SK-N-SH treated with all-trans-retinoic acid at 6 μM for 48 hours (cell line): ENCODE data around the gene SMIM15.

ENCODE experiments used
- ATAC-seq: fragments of 200-7000 bp; cut with Tn5 transposase; 3 replicates; pipeline ENCODE4 v1.9.1; 2020; ENCODE audit warnings: mild to moderate bottlenecking, moderate library complexity
- ARNTL ChIP-seq: fragments of 450-650 bp; formaldehyde crosslinking; IDR thresholded peaks from 2 replicates; pipeline ENCODE4 v1.5.0; 2020; ENCODE audit warnings: low read depth, mild to moderate bottlenecking, moderate library complexity, borderline replicate concordance
- BACH2 ChIP-seq: fragments of 250-450 bp; sonication (Bioruptor Pico); IDR thresholded peaks from 2 replicates; pipeline ENCODE4 v1.9.0; 2021; ENCODE audit warnings: mild to moderate bottlenecking, borderline replicate concordance
- CREB5 ChIP-seq: fragments of 250-450 bp; sonication (Bioruptor Pico); IDR thresholded peaks from 2 replicates; pipeline ENCODE4 v1.5.1; 2020; ENCODE audit warnings: low read depth, mild to moderate bottlenecking, moderate library complexity
- CSDC2 ChIP-seq: fragments of 250-450 bp; sonication (Bioruptor Pico); IDR thresholded peaks from 2 replicates; pipeline ENCODE4 v1.5.0; 2020; ENCODE audit warnings: mild to moderate bottlenecking, moderate library complexity
- ESRRG ChIP-seq: fragments of 250-450 bp; sonication (Bioruptor Pico); IDR thresholded peaks from 2 replicates; pipeline ENCODE4 v1.6.1; 2021; ENCODE audit warnings: mild to moderate bottlenecking
- GLIS3 ChIP-seq: fragments of 250-450 bp; sonication (Bioruptor Pico); IDR thresholded peaks from 2 replicates; pipeline ENCODE4 v1.5.0; 2020; ENCODE audit warnings: mild to moderate bottlenecking, moderate library complexity
- POU6F1 ChIP-seq: fragments of 250-450 bp; sonication (Bioruptor Pico); IDR thresholded peaks from 2 replicates; pipeline ENCODE4 v1.8.0; 2021; ENCODE audit warnings: low read depth, mild to moderate bottlenecking, moderate library complexity, borderline replicate concordance
- RARB ChIP-seq: fragments of 250-450 bp; sonication (Bioruptor Pico); IDR thresholded peaks from 2 replicates; pipeline ENCODE4 v1.8.0; 2021; ENCODE audit warnings: mild to moderate bottlenecking, moderate library complexity
- TCF4 ChIP-seq: fragments of 250-450 bp; sonication (Bioruptor Pico); IDR thresholded peaks from 2 replicates; pipeline ENCODE4 v1.8.0; 2021; ENCODE audit warnings: mild to moderate bottlenecking, moderate library complexity, borderline replicate concordance
- TSHZ2 ChIP-seq: fragments of 250-450 bp; sonication (Bioruptor Pico); IDR thresholded peaks from 2 replicates; pipeline ENCODE4 v1.5.0; 2020; ENCODE audit warnings: mild to moderate bottlenecking, moderate library complexity
- ZC3H10 ChIP-seq: fragments of 250-450 bp; sonication (Bioruptor Pico); IDR thresholded peaks from 2 replicates; pipeline ENCODE4 v1.5.1; 2021; ENCODE audit warnings: mild to moderate bottlenecking, moderate library complexity
- ZFP30 ChIP-seq: fragments of 450-650 bp; formaldehyde crosslinking; IDR thresholded peaks from 2 replicates; pipeline ENCODE4 v1.5.0; 2022; ENCODE audit warnings: mild to moderate bottlenecking, moderate library complexity
- ZNF565 ChIP-seq: fragments of 450-650 bp; formaldehyde crosslinking; conservative IDR thresholded peaks from 2 replicates; pipeline ENCODE4 v1.5.0; 2020; ENCODE audit warnings: low read depth, mild to moderate bottlenecking, moderate library complexity
- ZNF70 ChIP-seq: fragments of 450-650 bp; formaldehyde crosslinking; IDR thresholded peaks from 2 replicates; pipeline ENCODE4 v1.5.0; 2020; ENCODE audit warnings: mild to moderate bottlenecking, moderate library complexity
- ZNF8 ChIP-seq: fragments of 450-650 bp; formaldehyde crosslinking; IDR thresholded peaks from 2 replicates; pipeline ENCODE4 v1.5.0; 2020; ENCODE audit warnings: mild to moderate bottlenecking, moderate library complexity

SMIM15 gene

GRCh38 chr5:61162010-61162831, at the start of gene SMIM15:
Gene SMIM15 (minus strand): TSS chr5:61162468. CDS start chr5:61160171, 2,297 bp downstream.
- 0 out of 2 replicates have a peak, but pooled peaks have one; percentile 24 for TF ChIP-seq ZNF70 (CRISPR knock-in tag)
- TF ChIP-seq CREB5 (CRISPR knock-in tag) = no peak
- TF ChIP-seq POU6F1 = no peak
- TF ChIP-seq ZC3H10 (CRISPR knock-in tag) = no peak
- TF ChIP-seq ZNF565 (CRISPR knock-in tag) = 0 out of 2 replicates have a peak, but pooled peaks have one; percentile 62
- peak; percentile 75; the same call in 1 of the 2 replicates for TF ChIP-seq TSHZ2
- 0 out of 2 replicates have a peak, but pooled peaks have one; percentile 68 for TF ChIP-seq CSDC2 (CRISPR knock-in tag)
- peak; percentile 35; the same call in 1 of the 2 replicates for TF ChIP-seq ZNF8 (CRISPR knock-in tag)
- 0 out of 2 replicates have a peak, but pooled peaks have one; percentile 6 for TF ChIP-seq ZFP30
- peak; percentile 95 for ATAC-seq

GRCh38 chr5:61207884-61208283, 45.6 kb upstream of the SMIM15 start:
- ATAC-seq = no peak
- no peak for TF ChIP-seq CREB5 (CRISPR knock-in tag)

GRCh38 chr5:61205013-61205412, 42.7 kb upstream of the SMIM15 start:
- no peak for ATAC-seq
- TF ChIP-seq TSHZ2 (no peak), ZC3H10 (CRISPR knock-in tag) (no peak), ZNF8 (CRISPR knock-in tag) (no peak), ARNTL (CRISPR knock-in tag) (no peak), RARB (CRISPR knock-in tag) (no peak)

- TF ChIP-seq GLIS3 (CRISPR knock-in tag) = no peak
- no peak for TF ChIP-seq ZC3H10 (CRISPR knock-in tag)
- TF ChIP-seq ESRRG (CRISPR knock-in tag) = no peak
- no peak for TF ChIP-seq CSDC2 (CRISPR knock-in tag)
- TF ChIP-seq BACH2 (CRISPR knock-in tag) = no peak
- TF ChIP-seq TCF4 (CRISPR knock-in tag) = no peak
- TF ChIP-seq RARB (CRISPR knock-in tag) = no peak
- TF ChIP-seq ZNF565 (CRISPR knock-in tag) = no peak
- no peak for TF ChIP-seq ZNF8 (CRISPR knock-in tag)
- no peak for ATAC-seq
Observed at GRCh38 chr5:61202213-61202612, 39.9 kb upstream of the SMIM15 start.
